AG10803 (cell line): ENCODE results near the gene TMEM218.
A peak's percentile ranks its signal among the peaks of the same experiment; 100 is the strongest.

Source experiments
- DNase-seq: peaks from one replicate; pipeline ENCODE4 v3.0.0; 2010; ENCODE audit warnings: low read depth
- H3K4me3 ChIP-seq: 2 replicates; pipeline ENCODE4 v1.5.1; 2011; ENCODE audit warnings: mild to moderate bottlenecking, low read length, control low read depth
- TF ChIP-seq, protein P1 (sequence below): conservative IDR thresholded peaks from 2 replicates; pipeline ENCODE4 v1.5.1; 2011; ENCODE audit warnings: mild to moderate bottlenecking, low read length, control low read depth, inconsistent platforms

Gene TMEM218

DNA sequence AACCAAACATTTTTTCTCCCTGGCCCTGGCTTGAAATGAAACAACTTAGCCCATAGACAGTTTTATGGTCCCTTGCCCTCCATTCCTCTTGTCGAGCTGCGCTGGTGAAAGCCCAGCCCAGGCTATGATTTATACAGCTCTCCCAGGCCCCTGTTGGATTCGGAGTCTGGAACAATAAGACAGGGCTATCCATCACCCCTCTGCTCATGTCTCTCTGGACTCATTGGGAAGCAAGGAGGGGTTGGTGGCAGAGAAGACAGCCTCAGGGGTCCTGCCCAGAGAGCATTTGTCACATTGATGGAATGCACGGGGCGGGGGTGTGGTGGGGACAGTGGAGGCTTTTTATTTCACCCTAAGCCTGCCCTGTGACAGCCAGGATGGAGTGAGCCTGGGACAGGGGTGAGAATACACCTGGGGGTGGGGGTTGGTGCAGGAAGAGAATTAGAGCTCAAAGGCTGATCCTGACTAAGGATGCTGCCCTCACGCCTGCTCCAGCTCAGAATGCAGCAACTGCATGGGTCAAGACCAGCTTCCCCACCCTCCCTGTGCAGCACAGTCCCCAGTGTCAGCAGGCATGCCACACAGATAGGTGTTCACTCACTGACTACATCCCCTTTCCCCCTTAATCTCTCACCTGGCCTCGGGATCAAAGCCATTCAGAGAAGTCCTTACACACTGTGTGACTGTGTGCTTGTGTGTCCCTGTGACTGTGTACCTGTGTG lies 43.1 kb upstream of the TMEM218 start:
- H3K4me3 ChIP-seq: no peak overlapping the region
- TF ChIP-seq, protein P1, sequence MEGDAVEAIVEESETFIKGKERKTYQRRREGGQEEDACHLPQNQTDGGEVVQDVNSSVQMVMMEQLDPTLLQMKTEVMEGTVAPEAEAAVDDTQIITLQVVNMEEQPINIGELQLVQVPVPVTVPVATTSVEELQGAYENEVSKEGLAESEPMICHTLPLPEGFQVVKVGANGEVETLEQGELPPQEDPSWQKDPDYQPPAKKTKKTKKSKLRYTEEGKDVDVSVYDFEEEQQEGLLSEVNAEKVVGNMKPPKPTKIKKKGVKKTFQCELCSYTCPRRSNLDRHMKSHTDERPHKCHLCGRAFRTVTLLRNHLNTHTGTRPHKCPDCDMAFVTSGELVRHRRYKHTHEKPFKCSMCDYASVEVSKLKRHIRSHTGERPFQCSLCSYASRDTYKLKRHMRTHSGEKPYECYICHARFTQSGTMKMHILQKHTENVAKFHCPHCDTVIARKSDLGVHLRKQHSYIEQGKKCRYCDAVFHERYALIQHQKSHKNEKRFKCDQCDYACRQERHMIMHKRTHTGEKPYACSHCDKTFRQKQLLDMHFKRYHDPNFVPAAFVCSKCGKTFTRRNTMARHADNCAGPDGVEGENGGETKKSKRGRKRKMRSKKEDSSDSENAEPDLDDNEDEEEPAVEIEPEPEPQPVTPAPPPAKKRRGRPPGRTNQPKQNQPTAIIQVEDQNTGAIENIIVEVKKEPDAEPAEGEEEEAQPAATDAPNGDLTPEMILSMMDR: no peak
- DNase-seq: no peak

DNA sequence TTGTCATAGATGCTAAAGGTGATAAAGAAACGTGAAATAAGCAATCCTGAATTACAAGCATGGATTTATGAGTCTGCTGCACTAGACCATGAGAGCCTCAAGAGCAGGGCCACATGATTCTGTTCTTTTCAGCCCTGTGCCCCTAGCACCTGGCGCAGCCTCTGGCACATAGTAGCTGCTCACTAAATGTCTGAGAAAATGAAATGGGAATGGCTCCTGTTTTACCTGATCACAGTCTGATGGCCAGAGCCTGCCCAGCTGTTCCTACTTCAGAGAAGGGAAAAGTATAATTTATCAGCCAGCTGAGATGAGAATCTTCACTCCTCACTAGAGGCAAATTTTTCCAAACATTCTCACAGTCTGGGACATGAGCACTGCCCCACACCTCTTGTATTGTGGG lies 42.4 kb upstream of the TMEM218 start:
- no peak overlapping the region for H3K4me3 ChIP-seq
- TF ChIP-seq, protein P1: no peak
- no peak for DNase-seq

DNA sequence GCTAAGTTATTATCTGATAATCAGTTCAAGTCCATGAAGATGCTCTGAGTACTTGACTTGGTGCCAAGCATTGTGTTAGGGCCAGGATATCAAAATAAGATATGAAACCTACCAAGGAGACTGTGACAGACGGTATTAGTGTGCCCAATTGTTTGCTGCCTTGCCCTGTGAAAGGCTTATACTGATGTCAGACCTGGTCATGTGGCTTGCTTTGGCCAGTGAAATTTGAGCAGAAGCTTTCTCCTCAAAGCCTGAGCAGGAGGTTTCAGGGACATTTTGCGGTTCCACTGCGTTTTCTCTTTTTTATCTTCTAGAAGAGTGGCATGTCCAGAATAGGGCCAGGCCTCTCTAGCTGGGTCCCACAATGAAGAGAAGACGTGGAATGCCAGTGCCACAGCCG lies 37.3 kb upstream of the TMEM218 start:
- DNase-seq: no peak
- no peak overlapping the region for H3K4me3 ChIP-seq
- TF ChIP-seq, protein P1: no peak

DNA sequence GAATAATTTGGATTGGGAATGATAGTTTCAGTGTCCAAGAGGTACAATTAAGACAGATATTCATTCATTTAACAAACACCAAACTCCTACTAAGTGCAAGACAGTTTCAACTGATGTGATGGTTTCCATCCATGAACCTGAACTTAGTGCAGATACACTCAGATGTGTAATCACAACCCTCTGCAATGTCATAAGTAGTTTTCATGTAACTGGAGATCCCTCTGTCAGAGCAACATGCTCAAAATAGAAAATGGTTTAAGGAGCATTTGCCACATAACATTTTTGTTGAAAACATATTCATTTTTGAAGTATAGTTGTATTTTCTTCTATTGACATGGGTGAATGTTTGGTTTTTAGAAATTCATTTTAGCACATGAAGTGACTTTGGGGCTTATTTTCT lies 36.6 kb upstream of the TMEM218 start:
- H3K4me3 ChIP-seq: no peak overlapping the region
- DNase-seq: no peak
- TF ChIP-seq, protein P1: no peak

DNA sequence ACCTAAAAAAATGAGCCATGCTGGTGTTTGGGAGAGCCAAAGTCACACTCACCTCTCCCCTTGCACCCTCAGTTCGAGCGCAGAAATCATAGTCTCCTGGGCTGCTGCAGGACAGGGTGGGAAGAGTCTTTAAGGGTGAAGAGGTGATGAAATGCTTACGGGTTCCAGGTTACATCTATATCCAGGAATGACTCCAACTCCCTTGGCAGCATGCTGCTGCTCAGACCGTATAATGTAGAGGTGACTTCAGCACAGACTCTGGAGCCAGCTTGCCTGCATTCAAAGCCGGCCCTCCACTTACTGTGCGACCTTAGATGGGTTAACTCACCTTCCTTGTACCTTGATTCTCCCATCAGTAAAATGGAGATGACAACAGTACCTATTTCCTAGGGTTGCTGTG lies 35.9 kb upstream of the TMEM218 start:
- H3K4me3 ChIP-seq: no peak overlapping the region
- no peak for DNase-seq
- TF ChIP-seq, protein P1: no peak

DNA sequence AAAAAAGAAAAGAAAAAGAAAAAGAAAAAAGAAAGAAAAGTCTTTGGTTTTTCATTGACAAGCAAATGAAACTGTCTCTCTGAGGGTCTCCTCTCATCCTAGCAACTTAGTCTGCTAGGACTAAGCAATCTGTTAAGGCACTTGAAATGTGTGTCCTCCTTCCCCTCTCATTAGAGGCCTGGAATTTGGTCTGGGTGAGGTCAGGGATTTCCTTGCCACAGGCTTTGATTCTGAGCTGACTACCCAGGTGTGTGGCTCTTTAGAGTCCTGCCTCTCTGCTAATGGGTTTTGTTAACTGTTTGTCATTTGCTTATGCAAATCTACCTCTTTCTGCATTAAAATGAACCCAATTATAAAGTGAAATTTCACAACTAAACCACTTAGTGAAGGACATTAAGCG lies 34.8 kb upstream of the TMEM218 start:
- TF ChIP-seq, protein P1: no peak
- H3K4me3 ChIP-seq: no peak overlapping the region
- DNase-seq: no peak

DNA sequence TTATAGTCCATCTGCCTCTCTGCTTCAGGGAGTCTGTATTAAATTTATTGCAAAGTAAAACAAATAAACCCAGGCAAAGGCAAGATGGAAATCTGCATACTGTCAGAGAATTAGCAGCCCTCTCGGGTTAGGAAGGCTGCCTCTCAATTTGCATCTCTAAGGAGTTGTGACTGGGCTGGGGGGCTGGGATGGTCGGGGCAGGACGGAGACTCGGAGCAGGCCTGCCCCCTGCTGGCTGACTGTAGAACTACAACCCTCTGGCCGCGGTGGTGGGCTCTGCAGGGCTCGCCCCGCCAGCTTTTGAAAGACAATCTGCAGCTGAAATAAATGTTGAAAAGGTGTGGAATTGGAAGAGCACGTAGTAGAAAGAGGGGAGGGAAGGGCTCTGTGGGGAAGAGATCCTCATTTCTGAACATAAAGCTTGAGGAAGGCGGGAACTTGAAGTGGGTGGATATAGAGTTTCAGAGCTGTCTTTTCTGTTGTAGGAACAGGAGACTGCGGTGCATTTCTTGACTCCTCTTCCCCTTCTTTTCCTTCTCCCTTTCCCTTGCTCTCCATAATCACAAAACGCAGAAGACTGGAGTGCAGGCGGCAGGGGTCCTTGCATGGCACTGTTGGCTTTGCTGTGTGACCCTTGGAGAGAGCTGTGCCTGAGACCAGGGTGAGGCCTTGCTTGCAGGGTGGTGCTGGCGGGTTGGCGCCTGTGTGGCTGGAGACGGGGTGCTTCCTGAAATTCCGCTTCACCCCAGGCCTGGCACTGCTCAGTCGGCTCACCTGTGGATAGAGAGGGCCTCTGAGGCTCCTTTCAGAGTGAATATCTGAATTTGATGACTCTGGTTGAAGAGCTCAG lies 30.5 kb upstream of the TMEM218 start:
- TF ChIP-seq, protein P1: peak; percentile 85
- peak; percentile 5 for DNase-seq
- H3K4me3 ChIP-seq: no peak overlapping the region
